A673 (cell line): ENCODE measurements around the gene DCHS2. TPM values are rescaled to one million over a fixed set of nuclear protein-coding genes. Genes with fewer than 3 reads are reported as not detected.

Source experiments
- BruUV-seq: library from RNA; stranded (reverse); fragments of 400-500 nt; replicated peaks from 2 replicates; lab custom pipeline; 2021; lab: Mats Ljungman, UMichigan
- CTCF ChIA-PET: fragments of 300-600 bp; sonication (Branson Sonifier 250); formaldehyde crosslinking; loops from one replicate; lab custom pipeline; 2022; ENCODE audit warnings: antibody characterized with exemption; lab: Charles Lee
- POLR2A ChIA-PET: fragments of 300-600 bp; sonication (Branson Sonifier 250); formaldehyde crosslinking; loops from one replicate; lab custom pipeline; 2022; ENCODE audit warnings: antibody characterized with exemption; ENCODE audit not compliant: low non-redundant PET; lab: Charles Lee
- DNase-seq: peaks from one replicate; pipeline ENCODE4 v3.0.0-alpha.2; 2015; ENCODE audit warnings: low spot score
- H3K27ac ChIP-seq: fragments of 200-600 bp; sonication (generic); 2 replicates; pipeline ENCODE4 v1.5.1; 2016; ENCODE audit warnings: mixed run types, low read depth, mild to moderate bottlenecking, mixed read lengths, antibody characterized with exemption, low read length; ENCODE audit not compliant: poor library complexity, severe bottlenecking
- H3K27me3 ChIP-seq: fragments of 200-600 bp; sonication (generic); replicated peaks from 2 replicates; pipeline ENCODE4 v1.6.1; 2017; ENCODE audit warnings: mixed run types, low read depth, mild to moderate bottlenecking, mixed read lengths, antibody characterized with exemption, low read length; ENCODE audit not compliant: insufficient read depth, poor library complexity
- H3K36me3 ChIP-seq: fragments of 200-600 bp; sonication (generic); 2 replicates; pipeline ENCODE4 v1.6.1; 2016; ENCODE audit warnings: mixed run types, mild to moderate bottlenecking, mixed read lengths, antibody characterized with exemption, low read length; ENCODE audit not compliant: insufficient read depth, poor library complexity, severe bottlenecking
- H3K4me1 ChIP-seq: fragments of 200-600 bp; sonication (generic); 2 replicates; pipeline ENCODE4 v1.6.1; 2017; ENCODE audit warnings: mixed run types, mild to moderate bottlenecking, mixed read lengths, antibody characterized with exemption, low read length; ENCODE audit not compliant: insufficient read depth, poor library complexity, severe bottlenecking
- H3K4me3 ChIP-seq: fragments of 200-600 bp; sonication (generic); 2 replicates; pipeline ENCODE4 v1.5.1; 2016; ENCODE audit warnings: low read depth, mixed run types, mild to moderate bottlenecking, mixed read lengths, low read length; ENCODE audit not compliant: poor library complexity, severe bottlenecking
- H3K9me3 ChIP-seq: fragments of 200-600 bp; sonication (generic); 2 replicates; pipeline ENCODE4 v1.6.1; 2016; ENCODE audit warnings: mixed run types, low read depth, mild to moderate bottlenecking, mixed read lengths, antibody characterized with exemption, low read length; ENCODE audit not compliant: poor library complexity, severe bottlenecking
- EZH2 ChIP-seq: fragments of 200-600 bp; sonication (generic); IDR thresholded peaks from 2 replicates; pipeline ENCODE4 v1.6.1; 2017; ENCODE audit warnings: borderline replicate concordance, low read depth, mild to moderate bottlenecking, mixed read lengths, antibody characterized with exemption, low read length; ENCODE audit not compliant: poor library complexity, severe bottlenecking
- intact Hi-C: fragments of 100-400 bp; cut with micrococcal nuclease; formaldehyde crosslinking; loops from one replicate; pipeline ENCODE4 v1.10.0; 2022; ENCODE audit not compliant: unreplicated experiment
- total RNA-seq: library from RNA; stranded (reverse); gene quantifications from 2 replicates; pipeline ENCODE4 v1.2.3, GENCODE V29; 2021
- TF ChIP-seq, protein P1 (sequence below): fragments of 300-800, 200-600 bp; sonication (generic); conservative IDR thresholded peaks from 2 replicates; pipeline ENCODE4 v1.5.1; 2017; ENCODE audit warnings: low read depth, mild to moderate bottlenecking, antibody characterized with exemption, low read length, moderate library complexity, mixed read lengths

The DCHS2 gene
- total RNA-seq, 1 experiment from 2014 or later, result 0.58 TPM

DNA sequence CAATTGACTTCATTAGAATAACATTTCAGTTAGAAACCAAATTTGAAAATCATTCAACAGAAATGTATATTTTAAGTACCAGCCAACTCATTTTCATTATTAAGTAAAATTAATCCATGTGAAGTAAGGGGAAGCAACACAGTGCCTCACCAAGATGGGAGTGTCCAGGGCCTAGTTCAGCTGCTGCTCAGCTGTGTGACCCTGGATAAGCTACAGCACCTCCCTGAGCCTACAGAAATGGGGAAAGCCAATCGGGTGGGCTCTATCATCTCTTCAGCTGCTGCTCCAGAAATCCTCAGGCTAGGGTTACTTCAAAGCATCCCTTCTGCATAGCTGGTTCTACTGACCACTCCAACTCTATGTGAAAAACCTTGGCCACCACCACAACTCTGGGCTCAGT, 18.7 kb downstream of the DCHS2 start:
- Histone ChIP-seq H3K4me3 (no peak overlapping the region), H3K27me3 (no peaks in the 10 kb centered on the region), H3K36me3 (no peaks in the 10 kb centered on the region), H3K4me1 (no peaks in the 10 kb centered on the region), H3K9me3 (no peaks in the 10 kb centered on the region), H3K27ac (no peak overlapping the region)
- TF ChIP-seq, protein P1, sequence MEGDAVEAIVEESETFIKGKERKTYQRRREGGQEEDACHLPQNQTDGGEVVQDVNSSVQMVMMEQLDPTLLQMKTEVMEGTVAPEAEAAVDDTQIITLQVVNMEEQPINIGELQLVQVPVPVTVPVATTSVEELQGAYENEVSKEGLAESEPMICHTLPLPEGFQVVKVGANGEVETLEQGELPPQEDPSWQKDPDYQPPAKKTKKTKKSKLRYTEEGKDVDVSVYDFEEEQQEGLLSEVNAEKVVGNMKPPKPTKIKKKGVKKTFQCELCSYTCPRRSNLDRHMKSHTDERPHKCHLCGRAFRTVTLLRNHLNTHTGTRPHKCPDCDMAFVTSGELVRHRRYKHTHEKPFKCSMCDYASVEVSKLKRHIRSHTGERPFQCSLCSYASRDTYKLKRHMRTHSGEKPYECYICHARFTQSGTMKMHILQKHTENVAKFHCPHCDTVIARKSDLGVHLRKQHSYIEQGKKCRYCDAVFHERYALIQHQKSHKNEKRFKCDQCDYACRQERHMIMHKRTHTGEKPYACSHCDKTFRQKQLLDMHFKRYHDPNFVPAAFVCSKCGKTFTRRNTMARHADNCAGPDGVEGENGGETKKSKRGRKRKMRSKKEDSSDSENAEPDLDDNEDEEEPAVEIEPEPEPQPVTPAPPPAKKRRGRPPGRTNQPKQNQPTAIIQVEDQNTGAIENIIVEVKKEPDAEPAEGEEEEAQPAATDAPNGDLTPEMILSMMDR, result no peak
- no peak for TF ChIP-seq EZH2
- DNase-seq, result no peak
- intact Hi-C loops, result no loop called here
- BruUV-seq, result no TSS peak
- CTCF ChIA-PET, result no interaction called here
- POLR2A ChIA-PET, result no interaction called here

DNA sequence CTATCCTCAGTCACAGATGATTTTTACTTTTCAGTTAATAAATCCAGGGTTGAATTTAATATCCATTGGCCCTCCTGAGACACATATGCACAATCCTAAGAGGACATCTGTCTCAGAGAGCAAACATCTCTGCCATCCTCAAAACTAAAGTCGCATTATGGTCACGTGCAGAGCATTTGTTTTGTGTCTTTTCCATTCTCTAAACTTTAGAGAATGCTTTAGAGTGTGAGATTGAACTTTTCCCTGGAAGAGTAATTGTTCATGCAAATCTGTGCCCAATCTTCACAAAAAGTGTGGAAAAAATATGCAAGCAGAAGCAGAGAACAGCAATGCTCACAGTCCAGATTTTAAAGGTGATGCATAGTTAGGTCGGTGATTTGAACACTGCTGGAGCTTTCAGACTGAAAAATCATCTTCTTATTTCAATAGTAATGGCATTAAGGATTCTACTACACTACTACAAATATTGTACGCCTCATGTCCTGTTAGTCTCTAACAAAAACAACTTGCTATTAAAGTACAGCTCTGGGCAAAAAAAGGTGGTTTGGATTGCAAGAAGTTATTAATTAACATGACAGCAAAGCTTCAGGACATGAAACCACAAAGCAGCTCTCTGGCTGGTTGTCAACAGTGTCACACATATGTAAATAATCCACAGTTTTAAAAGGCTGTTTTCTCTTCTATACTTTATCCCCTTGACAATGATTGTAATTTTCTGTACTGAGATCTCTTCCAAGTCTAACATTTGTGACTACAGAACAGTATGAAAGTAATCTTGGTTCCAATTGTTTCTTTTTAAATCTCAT, 19.9 kb downstream of the DCHS2 start:
- Histone ChIP-seq H3K27me3 (no peaks in the 10 kb centered on the region), H3K4me1 (no peaks in the 10 kb centered on the region), H3K36me3 (no peaks in the 10 kb centered on the region), H3K9me3 (no peaks in the 10 kb centered on the region), H3K27ac (no peak overlapping the region), H3K4me3 (no peak overlapping the region)
- POLR2A ChIA-PET, result no interaction called here
- TF ChIP-seq, protein P1, result no peak
- no peak for TF ChIP-seq EZH2
- no peak for DNase-seq
- BruUV-seq, result no TSS peak
- CTCF ChIA-PET, result no interaction called here
- intact Hi-C loops, result no loop called here

DNA sequence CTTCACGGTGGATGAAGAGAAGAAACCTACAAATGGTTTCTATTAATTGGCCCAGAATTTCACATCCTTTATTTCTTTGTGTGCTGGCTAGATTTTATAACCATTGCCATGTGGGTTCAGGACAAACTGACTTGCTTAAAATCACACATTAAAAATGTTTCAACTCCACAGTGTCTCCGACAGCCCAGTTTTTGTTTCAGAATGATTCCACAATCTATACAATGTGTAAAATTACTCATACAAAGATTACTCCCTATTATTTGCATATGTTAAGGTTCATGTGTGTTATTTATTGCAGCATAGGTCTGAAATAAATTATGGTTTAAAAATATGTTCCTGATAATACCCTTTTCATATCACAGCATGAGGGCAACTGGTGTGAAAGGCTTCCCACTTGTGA, 20.6 kb downstream of the DCHS2 start:
- H3K27ac ChIP-seq, result no peak overlapping the region
- CTCF ChIA-PET, result no interaction called here
- H3K9me3 ChIP-seq, result no peaks in the 10 kb centered on the region
- TF ChIP-seq, protein P1, result no peak
- TF ChIP-seq EZH2, result no peak
- H3K36me3 ChIP-seq, result no peaks in the 10 kb centered on the region
- H3K4me1 ChIP-seq, result no peaks in the 10 kb centered on the region
- no peak for DNase-seq
- POLR2A ChIA-PET, result no interaction called here
- intact Hi-C loops, result no loop called here
- no peak overlapping the region for H3K4me3 ChIP-seq
- no peaks in the 10 kb centered on the region for H3K27me3 ChIP-seq
- no TSS peak for BruUV-seq
